ENCODE measurements around the gene FOXP1.

Gene FOXP1

GRCh38 chr3:71416876-71417275 lies 166.7 kb downstream of the FOXP1 start:
- Histone ChIP-seq H3K9me3 (ENCODE audit: control insufficient read depth, low read length) (no peaks in the 10 kb centered on the region), H3K4me1 (ENCODE audit: control insufficient read depth, insufficient read depth, low read length) (no peaks in the 10 kb centered on the region), H3K36me3 (ENCODE audit: control insufficient read depth, insufficient read depth, low read length, severe bottlenecking) (no peaks in the 10 kb centered on the region), H3K9ac (ENCODE audit: low read length) (no peak overlapping the region), H3K4me3 (ENCODE audit: low read length) (no peak overlapping the region), H3K27me3 (replicated peaks; ENCODE audit: control insufficient read depth, insufficient read depth, low read length) (no peaks in the 10 kb centered on the region)
- DNase-seq (ENCODE audit: low read depth) = no peak

DNA sequence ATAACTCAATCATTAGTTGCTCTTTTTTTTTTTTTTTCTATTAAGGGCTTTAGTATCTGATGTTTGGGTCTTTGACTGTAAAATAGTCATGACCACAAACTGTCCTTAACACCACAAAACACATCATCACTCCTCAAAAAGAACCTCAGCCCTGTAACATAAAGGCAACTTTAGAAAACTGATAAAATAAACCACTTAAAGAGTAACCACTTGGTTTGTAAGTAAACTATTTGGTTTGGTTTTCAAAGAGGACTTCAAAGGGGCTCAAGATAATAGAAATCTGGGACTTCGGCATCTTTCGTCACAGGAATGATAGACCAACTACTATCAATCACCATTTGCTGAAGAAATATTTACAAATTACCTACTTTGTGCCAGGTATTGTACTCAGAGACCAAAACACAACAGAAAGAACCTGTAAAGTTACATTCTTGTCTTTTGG lies 167.8 kb downstream of the FOXP1 start:
- Histone ChIP-seq H3K36me3 (ENCODE audit: control insufficient read depth, insufficient read depth, low read length, severe bottlenecking) (no peaks in the 10 kb centered on the region), H3K4me1 (ENCODE audit: control insufficient read depth, insufficient read depth, low read length) (no peaks in the 10 kb centered on the region), H3K9me3 (ENCODE audit: control insufficient read depth, low read length) (no peaks in the 10 kb centered on the region), H3K27me3 (replicated peaks; ENCODE audit: control insufficient read depth, insufficient read depth, low read length) (no peaks in the 10 kb centered on the region), H3K4me3 (ENCODE audit: low read length) (no peak overlapping the region), H3K9ac (ENCODE audit: low read length) (no peak overlapping the region)
- DNase-seq (ENCODE audit: low read depth) = no peak

DNA sequence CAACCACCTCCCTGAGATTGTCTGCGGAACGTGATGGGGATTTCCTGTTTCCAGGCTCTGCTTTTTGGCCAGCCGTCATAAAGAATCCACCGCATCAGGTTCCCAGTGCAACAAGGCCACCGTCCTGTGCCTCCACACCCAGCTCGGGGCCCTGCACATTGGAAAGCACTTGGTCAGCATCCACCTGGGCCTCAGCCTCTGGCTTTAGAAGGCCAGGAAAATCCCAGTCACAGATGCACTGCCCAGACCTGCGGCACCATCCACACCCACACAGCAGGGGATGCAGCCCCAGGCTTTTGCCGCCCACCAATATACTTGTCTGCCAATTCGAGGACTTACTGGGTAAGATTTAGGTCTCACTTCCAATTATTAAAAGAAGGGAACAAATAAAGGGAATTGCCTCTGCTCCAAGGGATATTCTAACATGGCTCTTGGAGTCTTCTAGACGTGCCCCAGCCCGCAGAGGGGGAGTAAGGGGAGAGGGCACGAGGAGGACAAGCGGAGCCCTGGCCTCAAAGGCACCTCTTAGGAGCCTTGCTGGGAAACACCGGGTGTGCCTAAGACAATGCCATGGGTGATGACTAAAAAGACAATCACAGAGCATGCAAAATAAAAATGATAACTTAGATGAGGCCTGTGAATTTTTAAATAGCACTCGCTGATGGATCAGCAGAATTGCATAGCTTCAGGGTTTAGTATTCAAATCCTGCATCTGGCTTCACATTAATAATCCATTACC lies 169.2 kb downstream of the FOXP1 start:
- Histone ChIP-seq H3K4me1 (ENCODE audit: control insufficient read depth, insufficient read depth, low read length) (no peaks in the 10 kb centered on the region), H3K36me3 (ENCODE audit: control insufficient read depth, insufficient read depth, low read length, severe bottlenecking) (no peaks in the 10 kb centered on the region), H3K9ac (ENCODE audit: low read length) (no peak overlapping the region), H3K27me3 (replicated peaks; ENCODE audit: control insufficient read depth, insufficient read depth, low read length) (no peaks in the 10 kb centered on the region), H3K4me3 (ENCODE audit: low read length) (no peak overlapping the region), H3K9me3 (ENCODE audit: control insufficient read depth, low read length) (no peaks in the 10 kb centered on the region)
- DNase-seq (ENCODE audit: low read depth) = no peak

GRCh38 chr3:71413572-71413971 lies 170.0 kb downstream of the FOXP1 start:
- no peak for DNase-seq (ENCODE audit: low read depth)
- Histone ChIP-seq H3K9ac (ENCODE audit: low read length) (no peak overlapping the region), H3K4me3 (ENCODE audit: low read length) (no peak overlapping the region), H3K4me1 (ENCODE audit: control insufficient read depth, insufficient read depth, low read length) (no peaks in the 10 kb centered on the region), H3K36me3 (ENCODE audit: control insufficient read depth, insufficient read depth, low read length, severe bottlenecking) (no peaks in the 10 kb centered on the region), H3K9me3 (ENCODE audit: control insufficient read depth, low read length) (no peaks in the 10 kb centered on the region), H3K27me3 (replicated peaks; ENCODE audit: control insufficient read depth, insufficient read depth, low read length) (peaks cover 4% of the 10 kb centered on the region)

- DNase-seq (ENCODE audit: low read depth) = no peak
- H3K4me3 ChIP-seq (ENCODE audit: low read length) = no peak overlapping the region
- no peak overlapping the region for H3K9ac ChIP-seq (ENCODE audit: low read length)
- H3K4me1 ChIP-seq (ENCODE audit: control insufficient read depth, insufficient read depth, low read length) = no peaks in the 10 kb centered on the region
- H3K27me3 ChIP-seq (replicated peaks; ENCODE audit: control insufficient read depth, insufficient read depth, low read length) = peaks cover 12% of the 10 kb centered on the region
- no peaks in the 10 kb centered on the region for H3K36me3 ChIP-seq (ENCODE audit: control insufficient read depth, insufficient read depth, low read length, severe bottlenecking)
- H3K9me3 ChIP-seq (ENCODE audit: control insufficient read depth, low read length) = no peaks in the 10 kb centered on the region
Measured at GRCh38 chr3:71409352-71409751, 174.2 kb downstream of the FOXP1 start.

DNA sequence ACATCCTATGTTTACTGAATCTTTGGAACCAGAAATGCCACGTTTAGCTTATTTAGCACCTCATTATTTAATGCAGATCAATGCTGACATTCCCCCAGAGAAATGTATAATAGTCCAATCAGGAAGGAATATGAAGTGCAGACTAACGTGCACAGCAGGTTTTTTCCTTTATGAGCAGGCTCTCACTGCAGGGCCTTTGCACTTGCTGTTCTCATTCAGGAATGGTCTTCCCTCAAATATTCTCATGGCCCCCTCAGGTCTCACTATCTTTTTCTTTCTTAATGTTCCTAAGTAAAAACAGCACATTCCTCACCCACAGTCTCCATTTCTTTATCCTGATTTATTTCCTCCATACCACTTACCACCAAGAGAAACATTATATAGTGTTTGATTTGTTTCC lies 174.6 kb downstream of the FOXP1 start:
- Histone ChIP-seq H3K36me3 (ENCODE audit: control insufficient read depth, insufficient read depth, low read length, severe bottlenecking) (no peaks in the 10 kb centered on the region), H3K27me3 (replicated peaks; ENCODE audit: control insufficient read depth, insufficient read depth, low read length) (peaks cover 12% of the 10 kb centered on the region), H3K4me3 (ENCODE audit: low read length) (no peak overlapping the region), H3K9ac (ENCODE audit: low read length) (no peak overlapping the region), H3K4me1 (ENCODE audit: control insufficient read depth, insufficient read depth, low read length) (no peaks in the 10 kb centered on the region), H3K9me3 (ENCODE audit: control insufficient read depth, low read length) (no peaks in the 10 kb centered on the region)
- no peak for DNase-seq (ENCODE audit: low read depth)

DNA sequence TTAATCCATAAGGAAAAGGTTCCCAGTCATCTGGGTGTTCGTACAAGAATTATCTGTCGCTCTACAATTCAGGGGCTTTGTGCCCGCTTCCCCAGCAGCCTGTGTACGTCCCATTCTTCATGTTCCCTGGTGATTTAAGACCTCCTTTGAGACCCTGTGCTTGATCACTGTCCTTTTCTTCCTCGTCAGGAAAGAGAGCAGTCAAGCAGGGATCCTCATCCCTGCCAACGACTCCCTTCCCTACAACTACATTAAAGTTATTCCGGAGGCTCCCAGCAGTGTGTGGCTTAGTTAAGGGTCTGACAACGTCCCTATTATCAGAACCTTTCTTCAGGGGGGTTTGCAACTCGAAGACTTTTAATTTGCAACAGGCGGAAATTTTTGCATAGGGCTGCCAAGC lies 175.7 kb downstream of the FOXP1 start:
- no peak for DNase-seq (ENCODE audit: low read depth)
- no peaks in the 10 kb centered on the region for H3K4me1 ChIP-seq (ENCODE audit: control insufficient read depth, insufficient read depth, low read length)
- H3K9ac ChIP-seq (ENCODE audit: low read length) = no peak overlapping the region
- H3K4me3 ChIP-seq (ENCODE audit: low read length) = no peak overlapping the region
- H3K9me3 ChIP-seq (ENCODE audit: control insufficient read depth, low read length) = no peaks in the 10 kb centered on the region
- no peaks in the 10 kb centered on the region for H3K36me3 ChIP-seq (ENCODE audit: control insufficient read depth, insufficient read depth, low read length, severe bottlenecking)
- H3K27me3 ChIP-seq (replicated peaks; ENCODE audit: control insufficient read depth, insufficient read depth, low read length) = peaks cover 12% of the 10 kb centered on the region

GRCh38 chr3:71406972-71407810 lies 176.3 kb downstream of the FOXP1 start:
- Histone ChIP-seq H3K36me3 (ENCODE audit: control insufficient read depth, insufficient read depth, low read length, severe bottlenecking) (no peaks in the 10 kb centered on the region), H3K4me3 (ENCODE audit: low read length) (no peak overlapping the region), H3K9me3 (ENCODE audit: control insufficient read depth, low read length) (no peaks in the 10 kb centered on the region), H3K4me1 (ENCODE audit: control insufficient read depth, insufficient read depth, low read length) (no peaks in the 10 kb centered on the region), H3K27me3 (replicated peaks; ENCODE audit: control insufficient read depth, insufficient read depth, low read length) (peaks cover 12% of the 10 kb centered on the region), H3K9ac (ENCODE audit: low read length) (no peak overlapping the region)
- no peak for DNase-seq (ENCODE audit: low read depth)

GRCh38 chr3:71402911-71403310 lies 180.6 kb downstream of the FOXP1 start:
- Histone ChIP-seq H3K27me3 (replicated peaks; ENCODE audit: control insufficient read depth, insufficient read depth, low read length) (peaks cover 6% of the 10 kb centered on the region), H3K4me3 (ENCODE audit: low read length) (no peak overlapping the region), H3K9ac (ENCODE audit: low read length) (no peak overlapping the region), H3K36me3 (ENCODE audit: control insufficient read depth, insufficient read depth, low read length, severe bottlenecking) (no peaks in the 10 kb centered on the region), H3K4me1 (ENCODE audit: control insufficient read depth, insufficient read depth, low read length) (no peaks in the 10 kb centered on the region), H3K9me3 (ENCODE audit: control insufficient read depth, low read length) (no peaks in the 10 kb centered on the region)
- no peak for DNase-seq (ENCODE audit: low read depth)

GRCh38 chr3:71402280-71402679 lies 181.2 kb downstream of the FOXP1 start:
- peaks cover 3% of the 10 kb centered on the region for H3K27me3 ChIP-seq (replicated peaks; ENCODE audit: control insufficient read depth, insufficient read depth, low read length)
- H3K36me3 ChIP-seq (ENCODE audit: control insufficient read depth, insufficient read depth, low read length, severe bottlenecking) = no peaks in the 10 kb centered on the region
- H3K9ac ChIP-seq (ENCODE audit: low read length) = no peak overlapping the region
- peaks cover 1% of the 10 kb centered on the region for H3K4me1 ChIP-seq (ENCODE audit: control insufficient read depth, insufficient read depth, low read length)
- no peak for DNase-seq (ENCODE audit: low read depth)
- H3K4me3 ChIP-seq (ENCODE audit: low read length) = no peak overlapping the region
- H3K9me3 ChIP-seq (ENCODE audit: control insufficient read depth, low read length) = no peaks in the 10 kb centered on the region

- no peak overlapping the region for H3K4me3 ChIP-seq (ENCODE audit: low read length)
- no peak for DNase-seq (ENCODE audit: low read depth)
- peaks cover 3% of the 10 kb centered on the region for H3K27me3 ChIP-seq (replicated peaks; ENCODE audit: control insufficient read depth, insufficient read depth, low read length)
- no peaks in the 10 kb centered on the region for H3K36me3 ChIP-seq (ENCODE audit: control insufficient read depth, insufficient read depth, low read length, severe bottlenecking)
- H3K9ac ChIP-seq (ENCODE audit: low read length) = no peak overlapping the region
- H3K9me3 ChIP-seq (ENCODE audit: control insufficient read depth, low read length) = no peaks in the 10 kb centered on the region
- H3K4me1 ChIP-seq (ENCODE audit: control insufficient read depth, insufficient read depth, low read length) = peaks cover 3% of the 10 kb centered on the region
Measured at GRCh38 chr3:71401695-71402231, 181.8 kb downstream of the FOXP1 start.
